BE2C (cell line): Measurements from ENCODE around the gene ENPP6.

Experiments used
- DNase-seq: peaks from one replicate; pipeline ENCODE4 v3.0.0-alpha.2; 2020
- H3K27me3 ChIP-seq: fragments of 250-450 bp; sonication (Bioruptor Pico); 2 replicates; pipeline ENCODE4 v1.5.1; 2020; ENCODE audit warnings: mild to moderate bottlenecking
- H3K36me3 ChIP-seq: fragments of 250-450 bp; sonication (Bioruptor Pico); 2 replicates; pipeline ENCODE4 v1.5.1; 2020; ENCODE audit warnings: mild to moderate bottlenecking
- H3K4me1 ChIP-seq: fragments of 250-450 bp; sonication (Bioruptor Pico); 2 replicates; pipeline ENCODE4 v1.5.1; 2020
- H3K4me3 ChIP-seq: 2 replicates; pipeline ENCODE4 v1.5.1; 2011; ENCODE audit warnings: low read depth, low read length
- H3K9me3 ChIP-seq: fragments of 250-450 bp; sonication (Bioruptor Pico); 2 replicates; pipeline ENCODE4 v1.5.1; 2020
- TF ChIP-seq, protein P1 (sequence below): IDR thresholded peaks from 2 replicates; pipeline ENCODE4 v1.5.1; 2012; ENCODE audit warnings: mild to moderate bottlenecking, low read depth, low read length

ENPP6 gene

DNA sequence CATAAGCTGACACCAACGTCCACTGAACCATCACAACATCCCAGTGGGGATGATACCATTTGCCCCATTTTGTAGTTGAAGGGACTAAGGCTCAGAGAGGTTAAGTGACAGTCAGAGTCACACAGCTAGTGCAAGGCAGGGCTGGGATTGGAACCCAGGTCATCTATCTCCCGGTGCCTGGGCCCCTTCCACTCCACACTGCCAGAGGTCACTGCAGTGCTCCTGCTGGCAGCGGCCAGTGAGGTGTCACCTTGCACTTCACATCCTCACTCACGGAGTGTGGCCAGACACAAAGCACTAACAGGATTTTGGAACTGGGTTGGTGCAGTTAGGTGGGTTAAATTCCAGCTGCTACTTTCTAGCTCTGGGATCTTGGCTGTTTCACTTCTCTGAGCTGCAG, 118.7 kb downstream of the ENPP6 start:
- TF ChIP-seq, protein P1, sequence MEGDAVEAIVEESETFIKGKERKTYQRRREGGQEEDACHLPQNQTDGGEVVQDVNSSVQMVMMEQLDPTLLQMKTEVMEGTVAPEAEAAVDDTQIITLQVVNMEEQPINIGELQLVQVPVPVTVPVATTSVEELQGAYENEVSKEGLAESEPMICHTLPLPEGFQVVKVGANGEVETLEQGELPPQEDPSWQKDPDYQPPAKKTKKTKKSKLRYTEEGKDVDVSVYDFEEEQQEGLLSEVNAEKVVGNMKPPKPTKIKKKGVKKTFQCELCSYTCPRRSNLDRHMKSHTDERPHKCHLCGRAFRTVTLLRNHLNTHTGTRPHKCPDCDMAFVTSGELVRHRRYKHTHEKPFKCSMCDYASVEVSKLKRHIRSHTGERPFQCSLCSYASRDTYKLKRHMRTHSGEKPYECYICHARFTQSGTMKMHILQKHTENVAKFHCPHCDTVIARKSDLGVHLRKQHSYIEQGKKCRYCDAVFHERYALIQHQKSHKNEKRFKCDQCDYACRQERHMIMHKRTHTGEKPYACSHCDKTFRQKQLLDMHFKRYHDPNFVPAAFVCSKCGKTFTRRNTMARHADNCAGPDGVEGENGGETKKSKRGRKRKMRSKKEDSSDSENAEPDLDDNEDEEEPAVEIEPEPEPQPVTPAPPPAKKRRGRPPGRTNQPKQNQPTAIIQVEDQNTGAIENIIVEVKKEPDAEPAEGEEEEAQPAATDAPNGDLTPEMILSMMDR = no peak
- no peaks in the 10 kb centered on the region for H3K9me3 ChIP-seq
- no peaks in the 10 kb centered on the region for H3K36me3 ChIP-seq
- H3K4me1 ChIP-seq = peaks cover 6% of the 10 kb centered on the region; the same call in 1 of the 2 replicates
- H3K4me3 ChIP-seq = no peak overlapping the region
- H3K27me3 ChIP-seq = no peaks in the 10 kb centered on the region
- DNase-seq = no peak

DNA sequence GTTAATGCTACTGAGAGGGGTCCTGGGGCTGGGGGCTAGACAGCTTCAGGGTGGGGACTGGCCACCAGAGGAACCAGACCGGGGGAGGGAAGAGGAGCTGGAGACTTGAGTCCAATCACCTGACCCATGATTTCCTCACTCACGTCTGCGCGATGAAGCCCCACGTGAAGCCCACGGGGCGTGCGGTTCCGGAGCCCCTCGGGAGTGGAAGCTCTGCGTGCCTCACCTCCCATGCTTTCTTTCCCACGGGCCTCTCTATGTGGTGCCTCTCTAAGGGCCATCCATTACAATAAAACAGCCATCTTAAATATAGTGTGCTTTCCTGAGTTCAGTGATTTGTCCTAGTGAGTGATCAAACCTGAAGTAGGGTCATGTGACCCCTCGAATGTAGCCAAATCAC, 119.9 kb downstream of the ENPP6 start:
- TF ChIP-seq, protein P1 = no peak
- no peak for DNase-seq
- Histone ChIP-seq H3K4me1 (peaks cover 7% of the 10 kb centered on the region; the same call in 1 of the 2 replicates), H3K36me3 (no peaks in the 10 kb centered on the region), H3K9me3 (no peaks in the 10 kb centered on the region), H3K27me3 (no peaks in the 10 kb centered on the region), H3K4me3 (no peak overlapping the region)

DNA sequence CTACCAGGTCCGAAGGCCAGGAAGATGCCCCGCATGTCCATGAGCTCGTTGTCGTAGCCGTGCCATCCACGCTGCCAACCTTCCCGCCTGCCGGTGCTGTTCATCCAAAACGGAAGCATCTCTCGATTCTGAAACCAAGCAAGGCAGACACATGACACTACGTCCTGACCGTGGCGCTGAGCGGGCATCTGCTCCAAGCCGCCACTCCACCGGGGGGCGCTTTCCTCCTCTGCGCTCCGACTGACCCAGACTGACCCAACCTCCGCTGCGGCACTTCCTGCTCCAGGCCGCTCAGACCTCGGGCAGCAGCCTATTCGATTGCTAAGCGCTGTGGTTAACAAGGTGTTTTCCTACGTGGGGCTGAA, 120.5 kb downstream of the ENPP6 start:
- no peak for DNase-seq
- Histone ChIP-seq H3K4me1 (peaks cover 13% of the 10 kb centered on the region; the same call in 1 of the 2 replicates), H3K9me3 (no peaks in the 10 kb centered on the region), H3K27me3 (no peaks in the 10 kb centered on the region), H3K4me3 (no peak overlapping the region), H3K36me3 (no peaks in the 10 kb centered on the region)
- TF ChIP-seq, protein P1 = no peak

DNA sequence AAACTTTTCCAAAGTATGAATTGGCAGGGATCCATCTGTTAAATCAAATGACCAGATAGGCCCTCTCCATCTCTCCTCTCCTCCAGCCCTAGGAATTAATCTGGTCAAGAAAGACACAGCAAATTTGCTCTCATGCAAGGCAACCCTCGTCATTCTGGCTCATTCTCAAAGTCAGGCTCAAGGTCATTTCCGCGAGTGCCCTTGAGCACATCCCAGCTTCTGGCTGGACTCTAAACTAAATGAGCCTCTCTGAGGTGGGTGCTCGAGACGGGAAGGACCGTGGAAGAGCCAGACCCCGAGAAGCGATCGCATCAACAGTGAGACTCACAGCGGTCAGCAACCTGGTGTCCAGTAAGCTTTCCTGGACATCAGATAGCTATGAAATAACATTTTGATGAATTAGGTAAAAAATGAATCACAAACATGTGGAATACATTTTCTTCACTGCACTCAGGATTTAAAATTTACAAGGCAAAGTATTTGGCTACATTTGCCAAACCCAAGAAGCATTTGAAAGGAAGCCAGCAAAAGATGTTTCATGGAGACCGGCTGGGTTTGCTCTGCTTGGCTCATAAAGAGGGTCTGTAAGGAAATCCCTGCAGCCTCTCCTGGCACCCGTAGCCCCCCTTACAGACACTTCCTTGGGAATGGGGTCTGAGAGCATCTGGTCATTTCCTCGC, 121.0 kb downstream of the ENPP6 start:
- Histone ChIP-seq H3K9me3 (no peaks in the 10 kb centered on the region), H3K4me1 (peaks cover 17% of the 10 kb centered on the region; the same call in 1 of the 2 replicates), H3K4me3 (no peak overlapping the region), H3K27me3 (no peaks in the 10 kb centered on the region), H3K36me3 (no peaks in the 10 kb centered on the region)
- TF ChIP-seq, protein P1 = no peak
- DNase-seq = no peak

DNA sequence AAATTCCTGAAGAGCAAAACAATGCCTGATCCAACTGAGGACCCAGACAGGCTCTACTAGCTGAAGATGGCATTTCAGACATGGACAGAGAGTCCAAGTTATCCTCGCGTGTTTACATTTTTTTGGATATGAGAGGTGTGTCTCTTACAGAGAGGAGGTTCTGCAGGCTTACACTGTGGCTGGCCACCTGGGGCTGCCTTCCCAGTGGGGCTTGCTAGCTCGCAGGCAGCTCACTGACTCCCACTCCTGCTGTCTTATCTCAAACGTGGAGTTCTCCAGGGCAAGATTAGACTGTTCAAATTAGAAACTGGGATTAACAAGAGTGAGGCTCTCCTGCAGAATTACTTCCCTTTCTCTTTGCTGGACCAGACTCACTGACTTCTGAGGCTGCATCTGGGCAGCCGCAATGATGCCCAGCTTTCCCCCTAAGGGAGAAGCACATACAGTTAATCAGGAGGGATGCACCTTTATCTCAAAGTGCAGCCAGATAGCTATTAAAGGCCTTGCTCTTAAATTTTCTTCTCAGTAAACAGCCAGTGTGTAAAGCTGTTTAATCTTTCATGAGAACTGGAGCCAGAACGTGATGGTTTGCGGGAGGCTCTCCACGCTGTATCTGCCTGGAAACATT, 123.0 kb downstream of the ENPP6 start:
- Histone ChIP-seq H3K4me1 (peaks cover 17% of the 10 kb centered on the region; the same call in 1 of the 2 replicates), H3K4me3 (peak overlapping the region; percentile 24), H3K27me3 (no peaks in the 10 kb centered on the region), H3K9me3 (no peaks in the 10 kb centered on the region), H3K36me3 (no peaks in the 10 kb centered on the region)
- DNase-seq = peak; percentile 41
- TF ChIP-seq, protein P1 = no peak

DNA sequence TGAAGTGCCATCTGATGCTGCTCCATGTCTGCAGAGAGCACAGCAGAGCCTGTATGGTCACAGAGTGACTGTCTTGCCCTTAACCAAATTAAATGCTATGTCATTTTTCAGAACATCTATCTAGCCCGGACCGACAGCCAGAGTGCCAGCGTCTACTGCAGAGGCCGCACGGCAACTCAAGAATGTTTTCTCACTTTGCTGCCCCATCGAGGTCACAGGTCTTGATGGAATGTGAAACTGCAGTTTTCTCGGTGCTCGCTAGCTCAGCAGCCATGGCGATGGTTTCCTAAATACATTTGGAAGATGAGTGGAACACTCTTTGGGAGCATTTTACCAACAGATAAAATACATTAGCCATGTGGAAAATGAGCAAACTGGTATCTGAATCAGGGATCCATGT, 125.7 kb downstream of the ENPP6 start:
- TF ChIP-seq, protein P1 = no peak
- no peaks in the 10 kb centered on the region for H3K27me3 ChIP-seq

More for the DNA sequence above, 125.7 kb downstream of the ENPP6 start:
- peaks cover 17% of the 10 kb centered on the region; the same call in 1 of the 2 replicates for H3K4me1 ChIP-seq
- H3K4me3 ChIP-seq = no peak overlapping the region
- H3K36me3 ChIP-seq = no peaks in the 10 kb centered on the region
- DNase-seq = no peak
- no peaks in the 10 kb centered on the region for H3K9me3 ChIP-seq
